Measurements from ENCODE around the gene AHCYL1. TPM values are rescaled to one million over a fixed set of nuclear protein-coding genes. Genes with fewer than 3 reads are reported as not detected.

The AHCYL1 gene
- total RNA-seq, 1 experiment from 2014 or later: 89.0 TPM

GRCh38 chr1:109978761-109979488, 5.6 kb upstream of the AHCYL1 start:
- H3K56ac ChIP-seq (ENCODE audit: insufficient read length, low read depth, low read length): no peak overlapping the region
- H3K79me2 ChIP-seq (ENCODE audit: insufficient read depth, low read length): no peaks in the 10 kb centered on the region
- H3K27ac ChIP-seq (ENCODE audit: insufficient read length, low read depth, low read length): no peak overlapping the region
- H3K4ac ChIP-seq (ENCODE audit: low read depth, low read length): no peak overlapping the region
- no peak overlapping the region for H2BK12ac ChIP-seq (ENCODE audit: insufficient read length, low read depth, low read length)
- WGBS (ENCODE audit: extremely low coverage, insufficient read length, low lambda C conversion rate): no CpG with 5 or more reads among the region's 9 CpGs
- H4K20me1 ChIP-seq (ENCODE audit: control insufficient read depth, insufficient read depth, insufficient read length): no peaks in the 10 kb centered on the region
- no peak overlapping the region for H3K27ac Mint-ChIP-seq
- no peak overlapping the region for H2BK120ac ChIP-seq (ENCODE audit: low read depth, low read length, poor library complexity, severe bottlenecking)
- no peak overlapping the region for H3K4me2 ChIP-seq (ENCODE audit: insufficient read depth, insufficient read length, low read length)
- no peak overlapping the region for H3K14ac ChIP-seq (ENCODE audit: insufficient read depth, low read length)
- H3K4me1 ChIP-seq (ENCODE audit: insufficient read depth, low read length): 0 out of 2 replicates have a peak, but pooled peaks cover 3% of the 10 kb centered on the region
- no peaks in the 10 kb centered on the region for H3K23me2 ChIP-seq (ENCODE audit: insufficient read length, low read depth, low read length, poor library complexity, severe bottlenecking)
- no peaks in the 10 kb centered on the region for H3K36me3 Mint-ChIP-seq (ENCODE audit: insufficient read depth in 1 of 3, low read depth in 3 of 3)
- H3K4me3 Mint-ChIP-seq: no peak overlapping the region
- H2BK20ac ChIP-seq (ENCODE audit: low read depth, low read length, poor library complexity, severe bottlenecking): no peak overlapping the region
- H3T11ph ChIP-seq (ENCODE audit: low read length): no peak overlapping the region
- H3K18ac ChIP-seq (ENCODE audit: insufficient read length, low read depth, low read length): no peak overlapping the region
- peaks cover 9 to 21% of the 10 kb centered on the region in 2 experiments for H3K4me1 Mint-ChIP-seq
- no peak for TF ChIP-seq CTCF (conservative IDR thresholded peaks at IDR 0.05)
- peaks cover 5% of the 10 kb centered on the region for H3K27me3 Mint-ChIP-seq (ENCODE audit: low read depth)
- H2AFZ ChIP-seq (ENCODE audit: low read length): no peak overlapping the region
- H4K5ac ChIP-seq (ENCODE audit: insufficient read length, low read depth, low read length): no peak overlapping the region
- no peaks in the 10 kb centered on the region for H3K9me3 Mint-ChIP-seq
- no peaks in the 10 kb centered on the region for H3K27me3 ChIP-seq (ENCODE audit: insufficient read depth, low read length)
- H4K91ac ChIP-seq (ENCODE audit: insufficient read length, low read depth, low read length): no peak overlapping the region
- no peak overlapping the region for H2BK5ac ChIP-seq (ENCODE audit: insufficient read length, low read length)
- no peaks in the 10 kb centered on the region for H3K79me1 ChIP-seq (ENCODE audit: insufficient read depth, low read depth, low read length, poor library complexity, severe bottlenecking)
- H4K8ac ChIP-seq (replicated peaks; ENCODE audit: insufficient read length, low read depth, low read length): no peak overlapping the region
- no peak for DNase-seq
- no peaks in the 10 kb centered on the region for H3K9me3 ChIP-seq (ENCODE audit: control insufficient read depth, low read depth, low read length)
- H2BK15ac ChIP-seq (ENCODE audit: low read depth, low read length): no peak overlapping the region
- H3K9ac ChIP-seq (ENCODE audit: extremely low read depth, insufficient read length, low read length): no peak overlapping the region
- H3K23ac ChIP-seq (ENCODE audit: insufficient read length, low read depth, low read length): no peak overlapping the region
- H2AK5ac ChIP-seq (ENCODE audit: insufficient read length, low read length): no peak overlapping the region

All from H9 (cell line).